H1 (cell line): Measurements from ENCODE around the gene ELANE. TPM values are rescaled to one million over a fixed set of nuclear protein-coding genes. Genes with fewer than 3 reads are reported as not detected.

ENCODE experiments used
- CTCF ChIA-PET: fragments of 300-600 bp; sonication (Branson Sonifier 250); formaldehyde crosslinking; loops from one replicate; lab custom pipeline; 2021; ENCODE audit not compliant: partially characterized antibody; lab: Charles Lee
- POLR2A ChIA-PET: fragments of 300-600 bp; sonication (Branson Sonifier 250); formaldehyde crosslinking; loops from one replicate; lab custom pipeline; 2021; ENCODE audit warnings: inconsistent platforms; ENCODE audit not compliant: partially characterized antibody; lab: Charles Lee
- DNase-seq, 2 experiments: peaks; one replicate each; pipeline versions ENCODE4 v3.0.0 to v3.0.0-alpha.2; 2010 to 2022; ENCODE audit warnings: low spot score in 2 of 2, low read depth in 1 of 2, mixed read lengths in 1 of 2
- FAIRE-seq: peaks from 2 replicates; lab custom pipeline; 2011; peaks lifted over from hg19 to GRCh38; lab: Jason Lieb, UNC
- H2AFZ ChIP-seq: 2 replicates; pipeline ENCODE4 v1.8.1; 2012; ENCODE audit warnings: low read length, inconsistent platforms
- H2AK5ac ChIP-seq: 2 replicates; pipeline ENCODE4 v1.6.1; 2013; ENCODE audit warnings: low read depth, low read length
- H2BK120ac ChIP-seq: replicated peaks from 2 replicates; pipeline ENCODE3; 2013; ENCODE audit warnings: low read depth, low read length, inconsistent platforms
- H2BK12ac ChIP-seq: 2 replicates; pipeline ENCODE4 v1.6.1; 2013; ENCODE audit warnings: low read depth, low read length
- H2BK15ac ChIP-seq: 2 replicates; pipeline ENCODE4 v1.6.1; 2013; ENCODE audit warnings: low read length
- H2BK20ac ChIP-seq: 2 replicates; pipeline ENCODE4 v1.6.1; 2013; ENCODE audit warnings: low read length
- H2BK5ac ChIP-seq: 2 replicates; pipeline ENCODE4 v1.6.1; 2013; ENCODE audit warnings: low read depth, low read length
- H3K14ac ChIP-seq: 2 replicates; pipeline ENCODE4 v1.6.1; 2013; ENCODE audit warnings: inconsistent platforms; ENCODE audit not compliant: insufficient read length
- H3K18ac ChIP-seq: 2 replicates; pipeline ENCODE4 v1.6.1; 2013; ENCODE audit warnings: low read length; ENCODE audit errors: extremely low read depth
- H3K23ac ChIP-seq: 2 replicates; pipeline ENCODE4 v1.6.1; 2013; ENCODE audit warnings: inconsistent platforms; ENCODE audit not compliant: insufficient read length
- H3K23me2 ChIP-seq: 2 replicates; pipeline ENCODE4 v1.6.1; 2013; ENCODE audit warnings: low read depth, low read length
- H3K27ac ChIP-seq: 2 replicates; pipeline ENCODE4 v1.6.1; 2011; ENCODE audit warnings: low read depth, low read length, inconsistent platforms
- H3K27me3 ChIP-seq, 4 experiments: replicated peaks in 1 of 4; 1 replicate in 1 of 4; 2 replicates in 3 of 4; pipeline versions ENCODE4 v1.6.1 to v1.8.1; 2011 to 2013; ENCODE audit warnings: low read length in 3 of 4, mild to moderate bottlenecking in 3 of 4, inconsistent platforms in 2 of 4, mixed read lengths in 2 of 4, moderate library complexity in 1 of 4; ENCODE audit not compliant: control insufficient read depth in 3 of 4, insufficient read depth in 3 of 4; ENCODE audit errors: extremely low read depth in 1 of 4
- H3K36me3 ChIP-seq, 4 experiments: 2 replicates each; pipeline versions ENCODE4 v1.6.1 to v1.8.1; 2011 to 2013; ENCODE audit warnings: mild to moderate bottlenecking in 4 of 4, low read length in 3 of 4, moderate library complexity in 2 of 4, control low read depth in 1 of 4, inconsistent platforms in 1 of 4; ENCODE audit not compliant: insufficient read depth in 4 of 4, control insufficient read depth in 2 of 4
- H3K4ac ChIP-seq: replicated peaks from 2 replicates; pipeline ENCODE3; 2013; ENCODE audit warnings: low read length, low read depth, mixed read lengths, inconsistent platforms; ENCODE audit not compliant: insufficient read length
- H3K4me1 ChIP-seq, 4 experiments: replicated peaks in 1 of 4; 1 replicate in 1 of 4; 2 replicates in 3 of 4; pipeline versions ENCODE4 v1.6.1 to v1.8.1; 2011 to 2013; ENCODE audit warnings: low read length in 3 of 4, inconsistent platforms in 2 of 4, mixed read lengths in 1 of 4; ENCODE audit not compliant: insufficient read depth in 4 of 4, control insufficient read depth in 3 of 4
- H3K4me2 ChIP-seq, 2 experiments: 2 replicates each; pipeline versions ENCODE4 v1.6.1 to v1.8.1; 2011 to 2013; ENCODE audit warnings: low read depth in 2 of 2, low read length in 2 of 2, control low read depth in 1 of 2, inconsistent platforms in 1 of 2, mild to moderate bottlenecking in 1 of 2; ENCODE audit not compliant: insufficient read depth in 1 of 2
- H3K4me3 ChIP-seq, 4 experiments: fragments of 200-600, 300-600 bp in 1 of 4; sonication (generic), shearing (Covaris generic), sonication (Bioruptor Twin) in 1 of 4; 2 replicates each; pipeline versions ENCODE4 v1.5.1 to v1.8.1; 2011 to 2016; ENCODE audit warnings: low read length in 4 of 4, low read depth in 3 of 4, control low read depth in 2 of 4, inconsistent platforms in 2 of 4, mild to moderate bottlenecking in 2 of 4, mixed read lengths in 1 of 4, moderate library complexity in 1 of 4; ENCODE audit not compliant: insufficient read depth in 2 of 4; ENCODE audit errors: extremely low read depth in 1 of 4
- H3K56ac ChIP-seq: replicated peaks from 2 replicates; pipeline ENCODE3; 2013; ENCODE audit warnings: low read depth, mild to moderate bottlenecking, mixed read lengths, low read length, inconsistent platforms; ENCODE audit not compliant: insufficient read length
- H3K79me1 ChIP-seq: 2 replicates; pipeline ENCODE4 v1.6.1; 2013; ENCODE audit warnings: low read depth, low read length, control low read depth
- H3K79me2 ChIP-seq, 2 experiments: 2 replicates each; pipeline versions ENCODE4 v1.6.1 to v1.8.1; 2012 to 2013; ENCODE audit warnings: low read length in 2 of 2, mild to moderate bottlenecking in 2 of 2, inconsistent platforms in 1 of 2; ENCODE audit not compliant: insufficient read depth in 2 of 2, control insufficient read depth in 1 of 2
- H3K9ac ChIP-seq, 4 experiments: replicated peaks in 1 of 4; 1 replicate in 1 of 4; 2 replicates in 3 of 4; pipeline versions ENCODE4 v1.6.1 to v1.8.1; 2011 to 2013; ENCODE audit warnings: low read depth in 3 of 4, low read length in 3 of 4, control low read depth in 2 of 4, mild to moderate bottlenecking in 2 of 4, moderate library complexity in 2 of 4, inconsistent platforms in 1 of 4; ENCODE audit errors: extremely low read depth in 1 of 4
- H3K9me3 ChIP-seq, 2 experiments: 2 replicates each; pipeline versions ENCODE4 v1.6.1 to v1.8.1; 2012 to 2013; ENCODE audit warnings: mild to moderate bottlenecking in 2 of 2, moderate library complexity in 2 of 2, control low read depth in 1 of 2, inconsistent platforms in 1 of 2, low read depth in 1 of 2, low read length in 1 of 2, mixed read lengths in 1 of 2; ENCODE audit not compliant: insufficient read depth in 2 of 2
- H4K20me1 ChIP-seq, 2 experiments: replicated peaks in 1 of 2; 2 replicates each; pipeline versions ENCODE3 to v1.8.1; 2011 to 2013; ENCODE audit warnings: inconsistent platforms in 2 of 2, low read length in 2 of 2, mild to moderate bottlenecking in 1 of 2; ENCODE audit not compliant: insufficient read depth in 2 of 2, control insufficient read depth in 1 of 2
- H4K5ac ChIP-seq: 2 replicates; pipeline ENCODE4 v1.6.1; 2013; ENCODE audit warnings: low read length, low read depth, mixed read lengths, inconsistent platforms; ENCODE audit not compliant: insufficient read length
- H4K8ac ChIP-seq: 2 replicates; pipeline ENCODE4 v1.8.0; 2013; ENCODE audit warnings: mild to moderate bottlenecking, moderate library complexity, low read length, inconsistent platforms; ENCODE audit not compliant: insufficient read depth; ENCODE audit errors: extremely low read depth
- H4K91ac ChIP-seq: replicated peaks from 2 replicates; pipeline ENCODE3; 2013; ENCODE audit warnings: low read length, mixed read lengths, inconsistent platforms; ENCODE audit not compliant: insufficient read length
- CBX5 ChIP-seq: fragments of 300-800, 300-1000 bp; sonication (generic); IDR thresholded peaks from 2 replicates; pipeline ENCODE4 v1.7.1; 2016; ENCODE audit warnings: antibody characterized with exemption, low read length, low read depth
- CHD1 ChIP-seq: IDR thresholded peaks from 2 replicates; pipeline ENCODE4 v1.6.1; 2012; ENCODE audit warnings: low read depth, low read length, improper control_type of control experiment
- CTCF ChIP-seq, 3 experiments: IDR thresholded peaks; 1 replicate in 2 of 3; 2 replicates in 1 of 3; pipeline versions ENCODE4 v1.5.1 to v1.6.1; 2011; ENCODE audit warnings: low read length in 3 of 3, mild to moderate bottlenecking in 3 of 3, inconsistent platforms in 2 of 3, low read depth in 1 of 3, moderate library complexity in 1 of 3; ENCODE audit not compliant: insufficient read depth in 1 of 3; ENCODE audit errors: control extremely low read depth in 1 of 3
- EGR1 ChIP-seq: IDR thresholded peaks from 2 replicates; pipeline ENCODE4 v1.6.1; 2011; ENCODE audit warnings: low read depth, low read length, borderline replicate concordance
- EZH2 ChIP-seq: fragments of 200-600 bp; sonication (generic); IDR thresholded peaks from 2 replicates; pipeline ENCODE4 v1.7.1; 2012; ENCODE audit warnings: low read depth, mild to moderate bottlenecking, moderate library complexity, low read length, inconsistent platforms; ENCODE audit not compliant: severe bottlenecking
- KDM1A ChIP-seq: fragments of 200-600, 300-600 bp; sonication (generic); IDR thresholded peaks from 2 replicates; pipeline ENCODE4 v1.7.1; 2016; ENCODE audit warnings: mild to moderate bottlenecking, low read length, borderline replicate concordance
- POLR2AphosphoS5 ChIP-seq: IDR thresholded peaks from 2 replicates; pipeline ENCODE4 v1.6.1; 2011; ENCODE audit warnings: low read depth, low read length
- RAD21 ChIP-seq, 2 experiments: IDR thresholded peaks in 1 of 2; conservative IDR thresholded peaks in 1 of 2; 2 replicates each; pipeline ENCODE4 v1.6.1; 2011; ENCODE audit warnings: low read depth in 2 of 2, low read length in 2 of 2, improper control_type of control experiment in 1 of 2, inconsistent platforms in 1 of 2, mild to moderate bottlenecking in 1 of 2, moderate library complexity in 1 of 2
- SIRT6 ChIP-seq: IDR thresholded peaks from one replicate; pipeline ENCODE4 v1.7.1; 2012; ENCODE audit warnings: low read length, inconsistent platforms
- TCF12 ChIP-seq: IDR thresholded peaks from 2 replicates; pipeline ENCODE4 v1.6.1; 2011; ENCODE audit warnings: low read depth, mild to moderate bottlenecking, low read length
- WGBS, 2 experiments: shearing (Covaris generic) in 1 of 2; methylation state at CpG; one replicate each; pipeline versions ENCODE4 v1.1.6 to v1.1.7; 2013 to 2015; ENCODE audit warnings: low lambda C conversion rate in 2 of 2, mixed read lengths in 2 of 2, inconsistent platforms in 1 of 2, low coverage in 1 of 2, missing lambda C conversion rate in 1 of 2; ENCODE audit not compliant: insufficient replicate concordance in 2 of 2, insufficient coverage in 1 of 2, insufficient read length in 1 of 2; ENCODE audit errors: extremely low coverage in 1 of 2, missing lambda C conversion rate in 1 of 2; 5-methylcytosine and 5-hydroxymethylcytosine counted together
- polyA plus RNA-seq, 7 experiments: library from polyadenylated mRNA; depleted of rRNA in 3 of 7; stranded (reverse) in 5 of 7; unstranded in 2 of 7; fragments of >200 nt in 5 of 7; fragments of 200-250 nt in 2 of 7; gene quantifications; 1 replicate in 5 of 7; 2 replicates in 1 of 7; 4 replicates in 1 of 7; pipeline versions ENCODE4 v1.2.1 to v1.2.3, GENCODE V29; 2011 to 2013; ENCODE audit warnings: missing spikeins in 2 of 7, mixed read lengths in 2 of 7
- total RNA-seq: library from RNA; stranded (reverse); fragmentation: NEBNext Ultra II Directional; extraction: Animal tissue kit (Norgen Biotek cat#: 25700); gene quantifications from 2 replicates; pipeline ENCODE4 v1.2.1, GENCODE V29; 2021

The ELANE gene
- total and polyA plus RNA-seq, 2 of the 8 experiments (the other 6 are each of a cell fraction or from before 2014, with no cell fraction given) = not detected

DNA sequence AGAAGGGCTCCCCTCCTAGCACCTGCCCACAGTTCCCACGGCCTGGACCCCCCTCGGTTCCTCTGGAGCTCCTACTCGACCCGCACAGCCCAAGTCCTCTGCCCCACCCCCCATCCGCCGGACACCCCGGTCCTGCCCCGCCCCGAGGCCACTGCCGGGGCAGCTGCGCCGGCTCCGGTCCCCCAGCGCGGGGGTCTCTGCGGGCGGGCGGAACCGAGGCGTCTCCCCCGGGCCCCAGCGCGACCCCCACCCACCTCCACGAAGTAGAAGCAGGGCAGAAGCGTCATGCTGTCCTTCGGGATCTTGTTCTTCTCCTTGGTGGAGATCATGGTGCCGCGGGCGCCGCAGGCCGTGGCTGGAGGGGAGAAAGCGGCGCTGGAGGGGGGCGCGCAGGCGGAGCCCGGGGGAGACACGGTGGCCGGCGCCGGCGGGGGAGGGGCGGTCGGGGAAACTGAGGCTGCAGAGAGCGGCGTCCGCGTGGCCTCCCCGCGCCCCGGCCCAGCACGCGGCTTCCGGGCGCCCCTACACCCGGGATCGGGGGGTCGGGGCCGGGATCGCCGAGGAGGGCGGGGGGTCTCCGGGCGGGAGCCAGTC is 30.8 kb upstream of the ELANE start:
- Histone ChIP-seq H3K9ac (peak overlapping the region in 3 of 4 experiments; percentile 31 to 59 (median 50); a peak in 4 of 7 replicates), H3K4me1 (peaks cover 0 to 7% (median 5%) of the 10 kb centered on the region in 4 experiments; a peak in 5 of 7 replicates), H3K23me2 (peaks cover 10% of the 10 kb centered on the region; the same call in 1 of the 2 replicates), H2BK20ac (no peak overlapping the region), H2AFZ (no peak overlapping the region), H4K5ac (peak overlapping the region; percentile 52), H3K4ac (no peak overlapping the region), H3K56ac (no peak overlapping the region), H2BK15ac (no peak overlapping the region), H3K27me3 (no peaks in the 10 kb centered on the region), H2BK5ac (no peak overlapping the region), H2BK12ac (no peak overlapping the region), H3K79me1 (peaks cover 5% of the 10 kb centered on the region; the same call in 1 of the 2 replicates), H3K4me3 (peak overlapping the region; percentile 49 to 95 (median 62)), H4K91ac (peak overlapping the region; percentile 65), H3K18ac (peak overlapping the region; percentile 90), H3K79me2 (peaks cover 0 to 13% of the 10 kb centered on the region in 2 experiments; a peak in 1 of 4 replicates), H3K4me2 (peak overlapping the region; percentile 29 to 57), H2BK120ac (no peak overlapping the region), H4K20me1 (peaks cover 0 to 5% of the 10 kb centered on the region in 2 experiments), H3K23ac (no peak overlapping the region), H2AK5ac (no peak overlapping the region), H3K14ac (no peak overlapping the region), H3K27ac (no peak overlapping the region), H3K36me3 (no peaks in the 10 kb centered on the region; a peak in 2 of 8 replicates), H4K8ac (no peak overlapping the region; the same call in 1 of the 2 replicates), H3K9me3 (no peaks in the 10 kb centered on the region)
- ChIA-PET POLR2A (interaction anchor here (1.3 to 12.0 kb wide), 3 partner anchors 9 to 30 kb away, joined by 3 to 277 read pairs (median 4); partner anchors contain the start of gene PTBP1), CTCF (no interaction called here)
- no peak for FAIRE-seq
- peak in 1 of 2 experiments; percentile 75 for DNase-seq
- WGBS, 2 experiments = 13% methylated on average over 4 of the region's 64 CpGs; no CpG with 5 or more reads in 1 of the 2 experiments
- TF ChIP-seq KDM1A (no peak), EZH2 (no peak), CHD1 (no peak), CBX5 (no peak), EGR1 (no peak), SIRT6 (no peak), RAD21 (IDR thresholded peaks at IDR 0.05 in 1 of 2, conservative IDR thresholded peaks at IDR 0.05 in 1 of 2; ENCODE audit: low read depth in 2 of 2, low read length in 2 of 2) (no peak), TCF12 (no peak), CTCF (IDR thresholded peaks at IDR 0.05; ENCODE audit: control extremely low read depth in 1 of 3, insufficient read depth in 1 of 3, low read depth in 1 of 3, low read length in 3 of 3) (peak in 1 of 3 experiments; percentile 1; a peak in 1 of 4 replicates), POLR2AphosphoS5 (no peak)
